Stimulated activated naive CD8-positive, alpha-beta T cell treated with anti-CD3 and anti-CD28 coated beads, Interleukin-15, Interleukin-2, amounts not matched to agents 100 U/mL and 50 U/mL, for 24 hours (primary cell): ENCODE data around the gene SARDH.
"Not testable (repeated sequence)": the region's sequence is repeated elsewhere in the genome, so short reads cannot be mapped to it uniquely, and the experiment has no call there.

Source experiments
- ATAC-seq: fragments of 150-1000 bp; cut with Tn5 transposase; one replicate; pipeline ENCODE4 v1.10.0; 2021
- DNase-seq: peaks from one replicate; pipeline ENCODE4 v3.0.0; 2021

SARDH gene

GRCh38 chr9:133684121-133684935, 53.8 kb downstream of the SARDH start:
- ATAC-seq (peak; percentile 10), DNase-seq (no peak)

DNA sequence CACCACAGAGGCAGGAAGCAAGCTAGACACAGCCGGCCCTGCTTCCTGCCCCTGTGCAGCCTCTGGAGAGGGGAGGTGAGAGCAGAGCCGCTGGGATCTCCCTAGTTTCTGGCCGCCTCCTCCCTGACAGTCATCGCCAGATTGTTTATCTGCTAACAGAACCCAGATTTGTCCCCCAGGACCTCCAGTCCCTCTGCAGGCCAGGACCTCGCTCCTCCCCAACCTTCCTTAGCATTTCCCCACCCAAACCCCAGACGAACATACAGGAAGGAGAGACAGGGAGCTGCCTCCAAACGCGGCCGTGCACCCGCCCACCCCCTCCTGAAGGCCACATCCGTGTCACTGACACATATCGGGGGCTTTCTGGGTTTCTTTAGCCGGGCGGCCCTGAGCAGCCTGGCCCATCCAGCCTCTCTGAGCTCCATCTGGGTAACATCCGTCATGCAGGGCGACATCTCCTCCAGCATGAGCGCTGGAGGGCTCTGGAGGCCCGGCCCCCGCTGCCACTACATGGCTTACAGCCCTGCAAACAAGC, 54.5 kb downstream of the SARDH start:
- DNase-seq (peak; percentile 63), ATAC-seq (peak; percentile 89)

DNA sequence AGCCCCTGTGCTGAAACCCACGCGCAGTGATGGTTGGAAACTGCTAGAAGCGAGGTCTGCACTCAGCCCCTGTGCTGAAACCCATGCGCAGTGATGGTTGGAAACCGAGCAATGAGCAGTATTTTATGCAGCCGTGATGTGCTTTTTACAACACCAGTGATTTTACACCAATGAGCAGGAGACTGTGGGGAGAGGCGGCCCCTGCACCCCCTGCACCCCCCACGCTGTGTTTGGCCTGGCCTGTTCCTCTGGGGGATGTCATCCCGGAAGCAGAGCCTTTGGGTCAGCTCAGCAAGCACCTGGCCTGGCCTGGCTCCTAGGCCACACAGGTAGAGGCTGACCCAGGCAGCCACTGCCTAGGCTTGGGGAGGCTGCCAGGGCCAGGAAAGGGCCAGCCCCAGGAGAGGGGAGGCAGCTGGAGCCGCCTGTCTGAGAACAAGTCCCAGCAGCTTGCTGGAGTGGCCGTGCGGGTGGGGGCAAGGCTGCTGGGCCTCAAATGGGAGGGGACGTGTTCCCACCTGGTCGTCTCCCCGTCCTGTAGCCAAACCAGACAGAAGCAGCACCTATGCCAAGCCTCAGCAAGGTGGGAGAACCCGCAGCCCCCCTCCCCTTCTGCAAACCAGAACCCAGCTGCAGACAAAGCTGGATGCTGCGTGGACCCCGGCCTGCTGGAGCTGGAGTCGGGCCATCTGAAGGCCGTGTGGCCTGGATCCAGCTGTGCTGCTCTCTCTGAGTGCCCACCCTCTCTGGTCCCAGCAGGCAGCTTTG, 55.1 kb downstream of the SARDH start:
- no peak for ATAC-seq
- DNase-seq, result no peak

DNA sequence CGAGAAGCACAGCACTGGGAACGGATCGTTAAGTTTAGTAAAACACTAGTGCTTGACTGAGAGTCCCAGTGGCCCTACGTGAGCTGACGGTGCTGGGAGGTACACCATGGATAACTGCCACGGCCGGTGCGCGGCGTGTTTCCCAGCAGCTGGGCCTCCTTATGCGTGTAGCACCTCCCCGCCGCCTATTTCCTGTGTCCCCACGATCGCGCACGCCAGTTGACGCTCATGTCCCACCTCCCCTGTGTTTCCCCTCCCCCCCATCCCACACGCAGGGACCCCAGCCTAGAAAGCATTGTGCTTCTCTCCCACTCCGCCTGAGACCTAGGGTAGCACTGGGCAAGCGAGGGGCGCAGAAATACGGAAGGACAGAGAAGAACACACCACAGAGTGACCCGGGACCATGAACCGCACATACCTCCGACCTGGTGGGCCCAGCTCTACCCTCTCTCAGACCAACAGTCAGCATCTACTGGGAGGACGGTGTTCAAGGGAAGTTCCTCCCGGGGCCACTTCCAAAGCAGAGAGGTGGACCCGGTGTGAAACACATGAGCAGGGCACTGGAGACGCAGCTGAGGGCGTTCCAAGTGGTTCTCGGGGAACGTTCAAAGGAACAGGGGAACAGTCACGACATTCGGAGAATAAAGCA, 56.4 kb downstream of the SARDH start:
- DNase-seq, result no peak
- no peak for ATAC-seq

DNA sequence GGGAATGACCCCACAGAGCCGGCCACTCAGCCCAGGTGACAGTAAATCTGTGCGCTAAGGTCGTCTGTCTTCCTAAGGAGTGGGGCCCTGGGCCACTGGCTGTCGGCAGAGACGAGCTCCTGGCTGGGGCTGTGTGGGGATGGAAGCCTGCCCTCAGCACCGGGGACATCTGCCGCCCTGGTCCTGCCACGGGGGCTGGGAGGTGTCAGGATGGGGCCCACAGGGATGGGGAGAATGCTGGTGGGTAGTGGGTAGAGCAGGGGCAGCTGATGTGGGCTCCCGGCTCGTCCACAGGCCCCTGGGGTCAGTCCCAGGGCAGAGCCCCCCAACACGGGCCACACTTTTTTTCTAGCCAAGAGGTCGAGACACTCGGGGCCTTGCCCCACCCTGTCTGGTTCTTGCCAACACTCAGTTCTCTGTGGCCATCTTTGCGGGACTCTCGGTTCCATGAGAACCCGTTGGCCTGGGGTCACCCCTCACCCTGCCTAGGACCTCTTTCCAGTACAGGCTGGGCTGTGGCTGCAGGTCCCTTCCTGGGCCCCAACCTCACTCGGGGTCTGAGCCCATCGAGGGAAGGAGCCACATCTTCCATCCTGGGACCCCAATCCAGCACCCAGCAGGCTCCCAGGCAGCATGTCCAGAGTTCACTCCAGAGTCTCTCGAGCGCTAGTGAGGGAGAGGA, 57.0 kb downstream of the SARDH start:
- DNase-seq, result no peak
- no peak for ATAC-seq

- ATAC-seq, result no peak
- DNase-seq, result no peak
These were observed 57.7 kb downstream of the SARDH start for GRCh38 chr9:133680250-133680975.

DNA sequence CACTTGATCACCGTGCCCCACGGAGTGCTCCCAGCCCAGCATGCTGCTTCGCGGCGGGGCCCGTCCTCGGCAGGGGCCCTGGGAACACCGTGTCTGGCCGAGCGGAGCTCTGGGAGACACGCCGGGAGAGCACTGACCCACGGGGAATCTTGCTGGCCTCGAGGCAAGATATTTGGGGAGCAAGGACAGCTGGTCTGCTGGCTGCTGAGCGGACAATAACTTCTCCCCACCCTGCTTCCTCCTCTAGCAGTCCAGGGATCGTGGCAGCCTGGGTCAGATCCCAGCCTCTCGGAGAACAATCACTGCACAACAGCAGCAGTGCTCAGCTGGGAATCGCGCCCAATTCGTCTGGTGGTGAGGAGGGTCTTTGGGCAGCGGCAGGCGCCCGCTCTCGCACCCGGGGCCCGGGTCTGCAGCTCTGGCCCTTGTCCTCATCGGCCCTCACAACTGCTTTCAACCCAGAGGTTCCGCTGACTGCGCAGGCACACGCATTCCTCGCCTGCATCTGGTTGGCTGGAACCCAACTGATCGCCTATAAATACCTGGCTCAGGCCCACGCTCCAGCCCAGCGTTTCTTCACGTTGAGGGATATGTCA, 58.6 kb downstream of the SARDH start:
- ATAC-seq (no peak), DNase-seq (no peak)

GRCh38 chr9:133679056-133679455, 59.1 kb downstream of the SARDH start:
- DNase-seq, result no peak
- no peak for ATAC-seq

- DNase-seq, result peak; percentile 16
- peak; percentile 74 for ATAC-seq
These were observed 60.8 kb downstream of the SARDH start for GRCh38 chr9:133677126-133678010.

GRCh38 chr9:133676450-133676849, 61.7 kb downstream of the SARDH start:
- no peak for ATAC-seq
- no peak for DNase-seq

- not testable (repeated sequence) for ATAC-seq, DNase-seq
These were observed 62.4 kb downstream of the SARDH start for GRCh38 chr9:133675796-133676195.

DNA sequence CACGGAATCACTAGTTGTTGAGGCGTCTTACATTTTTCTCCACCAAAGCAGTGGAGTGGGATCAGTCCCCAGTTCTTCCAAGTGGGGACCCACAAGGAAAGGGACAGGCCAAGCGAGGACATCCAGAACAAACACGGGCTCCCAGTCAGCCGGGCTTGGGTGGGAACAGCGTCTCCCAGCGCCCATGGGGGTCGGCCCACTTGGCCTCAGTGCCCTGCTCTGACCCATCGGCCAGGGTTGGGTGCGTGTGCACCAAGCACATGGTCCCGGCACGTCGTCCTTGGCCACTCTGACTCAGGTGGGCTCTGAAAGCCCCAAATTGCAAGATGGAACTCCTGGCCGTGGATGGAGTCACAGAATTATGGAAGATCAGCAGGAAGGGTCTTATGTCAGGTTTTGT, 64.1 kb downstream of the SARDH start:
- ATAC-seq, result no peak

DNA sequence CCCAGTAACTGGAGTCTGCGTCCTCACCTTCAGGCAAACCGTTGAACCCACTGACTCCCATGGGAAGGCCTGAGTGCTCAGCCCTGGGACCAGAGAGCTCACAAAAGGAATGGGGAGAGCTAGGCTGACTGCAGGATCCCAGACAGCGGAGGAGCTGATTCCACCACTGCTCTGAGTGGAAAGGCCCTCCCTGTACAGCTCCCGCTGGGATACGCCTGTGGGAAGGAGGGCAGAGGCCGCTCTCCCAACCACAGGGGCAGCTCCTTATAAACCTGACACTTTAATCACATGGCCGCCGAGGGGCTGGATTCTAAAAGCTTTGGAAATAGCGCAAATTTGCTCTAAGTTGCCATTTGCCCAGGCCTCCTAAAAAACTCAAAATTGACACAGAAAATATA, 64.9 kb downstream of the SARDH start:
- ATAC-seq (no peak), DNase-seq (no peak)

More for the DNA sequence above, 64.1 kb downstream of the SARDH start:
- no peak for DNase-seq

GRCh38 chr9:133672503-133673257, 65.5 kb downstream of the SARDH start:
- ATAC-seq, result no peak
- no peak for DNase-seq

DNA sequence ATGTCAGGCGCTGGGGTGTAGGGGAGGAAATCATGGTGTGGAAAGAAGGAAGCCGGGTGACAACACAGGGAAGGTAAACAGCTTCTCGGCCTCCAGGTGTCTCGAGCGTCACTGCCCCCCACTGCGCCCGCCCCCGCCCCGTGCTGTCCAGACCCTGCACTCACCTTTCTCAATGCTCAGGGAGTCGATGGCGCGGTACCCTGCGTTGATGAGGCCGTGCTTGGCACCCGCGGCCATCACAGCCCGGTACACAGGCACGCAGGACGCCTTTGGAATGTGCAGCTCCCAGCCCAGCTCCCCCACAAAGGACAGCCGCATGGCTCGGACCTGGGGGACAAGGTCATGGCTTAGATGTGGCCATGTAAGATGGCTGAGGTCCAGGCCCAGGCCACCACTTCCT, 66.8 kb downstream of the SARDH start:
- ATAC-seq (no peak), DNase-seq (no peak)

DNA sequence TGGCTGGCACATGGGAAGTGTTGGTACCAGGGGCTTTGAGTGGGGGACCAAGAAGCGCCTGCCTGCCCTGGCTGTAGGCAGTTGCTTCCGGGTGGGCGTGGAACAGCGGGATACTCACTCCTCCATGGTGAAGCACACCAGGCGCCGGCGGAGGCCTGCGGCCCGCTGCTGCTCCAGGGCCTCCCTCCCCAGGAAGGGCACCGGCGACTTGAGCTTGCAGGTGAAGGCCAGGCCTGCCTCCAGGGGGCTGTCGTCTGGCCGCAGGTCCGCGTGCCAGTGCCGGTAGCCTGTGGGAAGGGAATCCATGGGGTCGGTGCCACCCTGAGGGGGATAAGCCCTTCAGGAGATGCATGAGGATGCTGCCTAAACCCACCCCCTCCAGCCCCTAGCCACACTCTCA, 67.7 kb downstream of the SARDH start:
- ATAC-seq (no peak), DNase-seq (no peak)

DNA sequence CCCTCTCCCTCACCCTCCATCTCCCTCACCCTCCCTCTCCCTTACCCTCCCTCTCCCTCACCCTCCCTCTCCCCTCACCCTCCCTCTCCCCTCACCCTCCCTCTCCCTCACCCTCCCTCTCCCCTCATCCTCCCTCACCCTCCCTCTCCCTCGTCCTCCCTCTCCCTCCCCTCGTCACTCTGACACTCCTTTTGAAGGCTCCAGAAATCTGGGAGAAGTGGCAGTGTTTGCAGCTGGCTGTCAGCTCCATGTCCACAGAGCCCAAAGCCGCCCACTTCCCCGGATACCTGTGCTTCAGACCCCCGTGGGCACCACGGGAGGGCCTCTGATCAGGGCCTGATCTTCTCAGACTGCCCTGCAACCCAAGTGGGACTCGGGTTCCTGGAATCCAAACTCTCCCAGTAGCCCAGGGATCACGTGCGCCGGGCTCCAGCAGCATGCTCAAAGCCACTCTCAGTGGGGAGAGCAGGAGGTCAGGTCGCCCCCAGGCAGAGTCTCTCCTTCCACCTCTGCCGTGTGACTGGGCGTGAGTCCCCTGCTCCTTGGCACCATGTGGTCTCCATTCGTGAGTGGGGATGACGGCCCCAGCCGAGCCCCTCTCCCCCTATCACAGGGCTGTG, 68.9 kb downstream of the SARDH start:
- DNase-seq (no peak), ATAC-seq (no peak)

GRCh38 chr9:133667759-133668450, 70.2 kb downstream of the SARDH start:
- DNase-seq, result no peak
- no peak for ATAC-seq
